K562 (cell line): ENCODE data around the gene OPCML. TPM values are rescaled to one million over a fixed set of nuclear protein-coding genes. Genes with fewer than 3 reads are reported as not detected.

ENCODE experiments used
- ATAC-seq: fragments of 200-7000 bp; cut with Tn5 transposase; 3 replicates; pipeline ENCODE4 v1.9.1; 2020; ENCODE audit warnings: moderate library complexity
- BruUV-seq: library from RNA; stranded (reverse); fragments of 400-500 nt; replicated peaks from 2 replicates; lab custom pipeline; 2021; lab: Mats Ljungman, UMichigan
- CTCF ChIA-PET: fragments of 300-600 bp; formaldehyde crosslinking; extraction: SDS; loops from one replicate; lab custom pipeline; 2021; ENCODE audit warnings: low intra/inter-chr PET ratio; lab: Yijun Ruan, JAX
- POLR2A ChIA-PET: fragments of 300-600, 350-650 bp; sonication (Branson Sonifier 250); formaldehyde crosslinking; extraction: SDS; loops from one replicate; lab custom pipeline; 2021; ENCODE audit warnings: antibody characterized with exemption, inconsistent platforms; lab: Yijun Ruan, JAX
- DNase-seq, 4 experiments: peaks; one replicate each; pipeline versions ENCODE4 v3.0.0 to v3.0.0-alpha.2; 2011 to 2018; ENCODE audit warnings: low spot score in 3 of 4, mixed read lengths in 3 of 4; ENCODE audit errors: extremely low read depth in 1 of 4
- FAIRE-seq: peaks from 2 replicates; lab custom pipeline; 2011; peaks lifted over from hg19 to GRCh38; lab: Jason Lieb, UNC
- H2AFZ ChIP-seq: 2 replicates; pipeline ENCODE4 v1.6.0; 2011; ENCODE audit warnings: low read depth, low read length, control low read depth, inconsistent platforms
- H3K27ac ChIP-seq: fragments of 200-600 bp; 3 replicates; pipeline ENCODE4 v1.8.0; 2011; ENCODE audit warnings: low read depth, mild to moderate bottlenecking, control low read depth, inconsistent platforms, low read length, moderate library complexity, mixed read lengths; ENCODE audit errors: extremely low read depth
- H3K27me3 ChIP-seq, 2 experiments: fragments of 300-600 bp in 1 of 2; 2 replicates in 1 of 2; 3 replicates in 1 of 2; pipeline versions ENCODE4 v1.6.0 to v1.8.0; 2011; ENCODE audit warnings: inconsistent platforms in 2 of 2, low read length in 2 of 2, mild to moderate bottlenecking in 1 of 2, mixed read lengths in 1 of 2, moderate library complexity in 1 of 2; ENCODE audit not compliant: control insufficient read depth in 2 of 2, insufficient read depth in 2 of 2
- H3K36me3 ChIP-seq: fragments of 300-600 bp; 3 replicates; pipeline ENCODE4 v1.8.0; 2011; ENCODE audit warnings: mild to moderate bottlenecking, low read length, inconsistent platforms; ENCODE audit not compliant: control insufficient read depth, insufficient read depth
- H3K4me1 ChIP-seq, 2 experiments: fragments of 200-600 bp in 1 of 2; replicated peaks in 1 of 2; 2 replicates in 1 of 2; 3 replicates in 1 of 2; pipeline versions ENCODE4 v1.5.1 to v1.8.0; 2011; ENCODE audit warnings: inconsistent platforms in 2 of 2, low read length in 2 of 2, mild to moderate bottlenecking in 1 of 2, mixed read lengths in 1 of 2, moderate library complexity in 1 of 2; ENCODE audit not compliant: control insufficient read depth in 2 of 2, insufficient read depth in 2 of 2
- H3K4me2 ChIP-seq: 2 replicates; pipeline ENCODE4 v1.6.1; 2011; ENCODE audit warnings: low read length, control low read depth, inconsistent platforms, mixed read lengths; ENCODE audit not compliant: insufficient read depth
- H3K4me3 ChIP-seq: fragments of 200-600 bp; sonication (generic), shearing (Covaris generic); 2 replicates; pipeline ENCODE4 v1.5.1; 2016; ENCODE audit warnings: control low read depth, inconsistent platforms
- H3K79me2 ChIP-seq: fragments of 200-600 bp; 3 replicates; pipeline ENCODE4 v1.8.0; 2011; ENCODE audit warnings: low read length, inconsistent platforms; ENCODE audit not compliant: control insufficient read depth, insufficient read depth
- H3K9ac ChIP-seq, 2 experiments: 2 replicates each; pipeline versions ENCODE4 v1.6.0 to v1.6.1; 2011; ENCODE audit warnings: low read depth in 2 of 2, low read length in 2 of 2, control low read depth in 1 of 2, inconsistent platforms in 1 of 2, mild to moderate bottlenecking in 1 of 2, mixed read lengths in 1 of 2; ENCODE audit not compliant: insufficient read depth in 1 of 2
- H3K9me1 ChIP-seq: one replicate; pipeline ENCODE4 v1.6.0; 2011; ENCODE audit warnings: inconsistent platforms, mild to moderate bottlenecking, low read length, moderate library complexity; ENCODE audit not compliant: control insufficient read depth, insufficient read depth
- H3K9me3 ChIP-seq: replicated peaks from 2 replicates; pipeline ENCODE4 v1.5.1; 2011; ENCODE audit warnings: low read depth, low read length, inconsistent platforms; ENCODE audit not compliant: control insufficient read depth, insufficient read depth
- H4K20me1 ChIP-seq: replicated peaks from 2 replicates; pipeline ENCODE4 v1.6.1; 2011; ENCODE audit warnings: low read length, inconsistent platforms, mixed read lengths; ENCODE audit not compliant: control insufficient read depth, insufficient read depth
- CHCHD3 ChIP-seq: fragments of 250-450 bp; sonication (Bioruptor Pico); IDR thresholded peaks from 2 replicates; pipeline ENCODE4 v2.1.2; 2022; ENCODE audit warnings: mild to moderate bottlenecking
- GABPB2 ChIP-seq: fragments of 250-450 bp; sonication (Bioruptor Pico); conservative IDR thresholded peaks from 2 replicates; pipeline ENCODE4 v1.5.1; 2021; ENCODE audit warnings: mild to moderate bottlenecking
- HEY1 ChIP-seq: fragments of 250-450 bp; sonication (Bioruptor Pico); IDR thresholded peaks from 2 replicates; pipeline ENCODE4 v1.5.0; 2020; ENCODE audit warnings: mild to moderate bottlenecking, moderate library complexity, borderline replicate concordance
- HOXB6 ChIP-seq: fragments of 250-450 bp; sonication (Bioruptor Pico); IDR thresholded peaks from 2 replicates; pipeline ENCODE4 v1.5.1; 2022; ENCODE audit warnings: mild to moderate bottlenecking, borderline replicate concordance
- JUNB ChIP-seq: fragments of 450-650 bp; formaldehyde crosslinking; conservative IDR thresholded peaks from 2 replicates; pipeline ENCODE4 v1.4.0; 2020; ENCODE audit warnings: mild to moderate bottlenecking
- MXI1 ChIP-seq: IDR thresholded peaks from 2 replicates; pipeline ENCODE4 v1.6.1; 2011; ENCODE audit warnings: low read depth, mild to moderate bottlenecking, improper control_type of control experiment, low read length
- NUFIP1 ChIP-seq: fragments of 450-650 bp; IDR thresholded peaks from 2 replicates; pipeline ENCODE4 v1.6.1; 2018; ENCODE audit not compliant: partially characterized antibody
- RFX1 ChIP-seq: fragments of 450-650 bp; IDR thresholded peaks from 2 replicates; pipeline ENCODE4 v1.6.1; 2016; ENCODE audit warnings: mild to moderate bottlenecking, moderate library complexity
- RFX5 ChIP-seq: IDR thresholded peaks from 2 replicates; pipeline ENCODE4 v1.6.1; 2011; ENCODE audit warnings: low read depth, mild to moderate bottlenecking, improper control_type of control experiment, low read length
- SAP30 ChIP-seq: fragments of 200-600 bp; sonication (generic); IDR thresholded peaks from 2 replicates; pipeline ENCODE4 v1.6.1; 2012; ENCODE audit warnings: borderline replicate concordance, low read depth, mild to moderate bottlenecking, moderate library complexity, low read length, control low read depth, inconsistent platforms; ENCODE audit not compliant: insufficient read depth, poor library complexity, severe bottlenecking
- SNIP1 ChIP-seq: fragments of 450-650 bp; IDR thresholded peaks from 2 replicates; pipeline ENCODE4 v1.7.1; 2017; ENCODE audit warnings: low read depth, mild to moderate bottlenecking
- TCF3 ChIP-seq: sonication (generic); formaldehyde crosslinking; IDR thresholded peaks from 2 replicates; pipeline ENCODE4 v1.4.0; 2020; ENCODE audit warnings: mild to moderate bottlenecking, missing genetic modification reagents
- WGBS: fragments of 100-300 bp; shearing (Covaris generic); methylation state at CpG from one replicate; pipeline ENCODE4 v1.1.6; 2016; ENCODE audit warnings: low coverage, mixed read lengths; ENCODE audit not compliant: insufficient coverage; ENCODE audit errors: missing lambda C conversion rate; 5-methylcytosine and 5-hydroxymethylcytosine counted together
- in situ Hi-C: fragments of 300-500 bp; cut with MboI; formaldehyde crosslinking; loops from 4 replicates; pipeline ENCODE4 v1.15.0; 2018; ENCODE audit warnings: inconsistent platforms, mixed read lengths
- intact Hi-C: fragments of 100-400 bp; cut with micrococcal nuclease; formaldehyde crosslinking; loops from 2 replicates; pipeline ENCODE4 v1.14.2; 2022
- polyA plus RNA-seq, 8 experiments: library from polyadenylated mRNA; depleted of rRNA in 4 of 8; stranded (reverse) in 5 of 8; unstranded in 3 of 8; fragments of >200 nt; fragmentation: Nextera tagmentation in 2 of 8; fragmentation: Illumina TruSeq in 1 of 8; extraction: Ambion mirVana in 2 of 8; extraction: Trizol in 1 of 8; gene quantifications; 2 replicates each; pipeline versions ENCODE4 v1.2.1 to v1.2.3, GENCODE V29; 2011 to 2014; ENCODE audit warnings: inconsistent platforms in 1 of 8, missing spikeins in 1 of 8
- total RNA-seq, 7 experiments: library from RNA; depleted of rRNA in 6 of 7; stranded (reverse); fragments of >200 nt in 6 of 7; fragmentation: Illumina TruSeq in 2 of 7; extraction: Trizol in 2 of 7; gene quantifications; 2 replicates each; pipeline versions ENCODE4 v1.2.1 to v1.2.3, GENCODE V29; 2011 to 2021; ENCODE audit warnings: low replicate concordance in 1 of 7
- TF ChIP-seq, protein P1 (sequence below): IDR thresholded peaks from 2 replicates; pipeline ENCODE4 v1.6.1; 2016; ENCODE audit warnings: missing genetic modification characterization, missing compliant biosample characterization

OPCML gene
- total and polyA plus RNA-seq, 9 of the 15 experiments (the other 6 are each of a cell fraction or from before 2014, with no cell fraction given), result not detected

DNA sequence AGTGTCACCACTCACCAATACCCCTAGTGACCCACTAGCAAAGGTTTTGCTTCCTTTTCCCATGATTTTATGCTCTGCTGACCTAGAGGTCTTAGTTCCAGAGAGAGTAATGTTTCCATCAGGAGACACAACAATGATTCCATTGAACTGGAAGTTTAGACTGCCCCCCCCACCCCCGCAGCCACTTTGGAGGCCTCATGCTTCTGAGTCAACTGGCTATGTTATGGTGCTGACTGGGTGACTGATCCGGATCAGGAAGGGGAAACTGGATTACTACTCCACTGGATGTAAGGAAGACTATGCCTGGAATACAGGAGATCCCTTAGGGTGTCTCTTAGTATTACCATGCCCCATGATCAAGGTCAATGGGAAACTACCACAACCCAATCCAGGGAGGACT is 633.6 kb downstream of the OPCML start (continued):
- TF ChIP-seq, protein P1, sequence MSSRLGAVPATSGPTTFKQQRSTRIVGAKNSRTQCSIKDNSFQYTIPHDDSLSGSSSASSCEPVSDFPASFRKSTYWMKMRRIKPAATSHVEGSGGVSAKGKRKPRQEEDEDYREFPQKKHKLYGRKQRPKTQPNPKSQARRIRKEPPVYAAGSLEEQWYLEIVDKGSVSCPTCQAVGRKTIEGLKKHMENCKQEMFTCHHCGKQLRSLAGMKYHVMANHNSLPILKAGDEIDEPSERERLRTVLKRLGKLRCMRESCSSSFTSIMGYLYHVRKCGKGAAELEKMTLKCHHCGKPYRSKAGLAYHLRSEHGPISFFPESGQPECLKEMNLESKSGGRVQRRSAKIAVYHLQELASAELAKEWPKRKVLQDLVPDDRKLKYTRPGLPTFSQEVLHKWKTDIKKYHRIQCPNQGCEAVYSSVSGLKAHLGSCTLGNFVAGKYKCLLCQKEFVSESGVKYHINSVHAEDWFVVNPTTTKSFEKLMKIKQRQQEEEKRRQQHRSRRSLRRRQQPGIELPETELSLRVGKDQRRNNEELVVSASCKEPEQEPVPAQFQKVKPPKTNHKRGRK (tag), result no peak
- no peak for TF ChIP-seq HOXB6 (CRISPR knock-in tag)
- no peak for TF ChIP-seq CHCHD3 (CRISPR knock-in tag)
- TF ChIP-seq SNIP1, result no peak
- TF ChIP-seq SAP30, result no peak

DNA sequence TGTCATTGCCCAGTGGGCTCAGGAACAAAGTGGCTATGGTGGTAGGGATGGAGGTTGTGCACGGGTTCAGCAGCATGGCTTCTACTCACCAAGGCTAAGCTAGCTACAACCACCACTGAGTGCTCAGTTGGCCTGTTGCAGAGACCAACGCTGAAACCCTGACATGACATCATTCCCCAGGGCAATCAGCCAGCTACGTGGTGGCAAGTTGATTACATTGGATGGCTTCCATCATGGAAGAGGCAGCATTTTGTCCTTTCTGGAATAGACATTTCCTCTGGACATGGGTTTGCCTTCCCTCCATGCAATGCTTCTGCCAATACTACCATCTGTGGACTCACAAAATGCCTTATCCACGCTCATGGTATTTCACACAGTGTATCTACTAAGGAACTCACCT is 634.3 kb downstream of the OPCML start:
- Histone ChIP-seq H3K36me3 (no peaks in the 10 kb centered on the region), H4K20me1 (no peaks in the 10 kb centered on the region), H2AFZ (no peak overlapping the region), H3K9me1 (no peaks in the 10 kb centered on the region), H3K4me2 (no peak overlapping the region), H3K27ac (no peak overlapping the region), H3K4me1 (no peaks in the 10 kb centered on the region), H3K9ac (no peak overlapping the region)
- 0% methylated on average over 4 of the region's 4 CpGs for WGBS
- no peak for FAIRE-seq
- CTCF ChIA-PET, result no interaction called here
- in situ Hi-C loops (no loop called here), intact Hi-C loops (no loop called here)
- TF ChIP-seq GABPB2 (CRISPR knock-in tag) (no peak), TCF3 (CRISPR knock-in tag) (no peak), RFX1 (no peak), RFX5 (no peak), NUFIP1 (no peak), MXI1 (no peak), HEY1 (no peak), JUNB (no peak)
- TF ChIP-seq, all 486 proteins: peak for 0
- Histone ChIP-seq H3K4me3 (no peak overlapping the region), H3K79me2 (no peaks in the 10 kb centered on the region), H3K27me3 (no peaks in the 10 kb centered on the region), H3K9me3 (no peaks in the 10 kb centered on the region)
- no peak for DNase-seq
- POLR2A ChIA-PET, result no interaction called here
- no TSS peak for BruUV-seq
- no peak for ATAC-seq
